ENCODE measurements around the gene ROS1.

DNA sequence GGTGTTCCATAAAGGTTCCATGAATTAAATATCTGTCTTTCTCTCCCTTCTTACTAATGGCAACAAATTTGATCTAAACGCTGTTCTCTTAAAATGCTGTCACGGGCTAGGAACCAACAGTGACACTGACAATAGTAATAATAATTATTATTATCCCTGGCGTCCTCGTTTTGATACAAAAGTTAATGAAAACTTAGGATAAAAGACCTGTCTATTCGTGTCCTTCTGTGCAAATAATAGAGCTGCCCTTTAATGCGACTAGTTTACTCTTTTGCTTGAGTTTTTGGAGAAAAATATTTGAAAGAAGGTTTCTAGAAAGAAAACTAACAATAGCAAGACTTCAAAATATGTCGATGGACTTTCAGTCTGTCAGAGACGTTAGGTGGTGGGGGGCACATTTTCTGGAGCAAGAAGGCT, 156.1 kb downstream of the ROS1 start:
- TF ChIP-seq, protein P1, sequence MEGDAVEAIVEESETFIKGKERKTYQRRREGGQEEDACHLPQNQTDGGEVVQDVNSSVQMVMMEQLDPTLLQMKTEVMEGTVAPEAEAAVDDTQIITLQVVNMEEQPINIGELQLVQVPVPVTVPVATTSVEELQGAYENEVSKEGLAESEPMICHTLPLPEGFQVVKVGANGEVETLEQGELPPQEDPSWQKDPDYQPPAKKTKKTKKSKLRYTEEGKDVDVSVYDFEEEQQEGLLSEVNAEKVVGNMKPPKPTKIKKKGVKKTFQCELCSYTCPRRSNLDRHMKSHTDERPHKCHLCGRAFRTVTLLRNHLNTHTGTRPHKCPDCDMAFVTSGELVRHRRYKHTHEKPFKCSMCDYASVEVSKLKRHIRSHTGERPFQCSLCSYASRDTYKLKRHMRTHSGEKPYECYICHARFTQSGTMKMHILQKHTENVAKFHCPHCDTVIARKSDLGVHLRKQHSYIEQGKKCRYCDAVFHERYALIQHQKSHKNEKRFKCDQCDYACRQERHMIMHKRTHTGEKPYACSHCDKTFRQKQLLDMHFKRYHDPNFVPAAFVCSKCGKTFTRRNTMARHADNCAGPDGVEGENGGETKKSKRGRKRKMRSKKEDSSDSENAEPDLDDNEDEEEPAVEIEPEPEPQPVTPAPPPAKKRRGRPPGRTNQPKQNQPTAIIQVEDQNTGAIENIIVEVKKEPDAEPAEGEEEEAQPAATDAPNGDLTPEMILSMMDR (IDR thresholded peaks at IDR 0.05) = no peak
- TF ChIP-seq POLR2A (IDR thresholded peaks at IDR 0.05) (no peak), POLR2AphosphoS5 (IDR thresholded peaks at IDR 0.05; ENCODE audit: insufficient read depth in 1 of 2, low read depth in 1 of 2) (no peak)

All from vagina (tissue), 2 donors.